Pulmonary artery endothelial cell (primary cell): ENCODE measurements around the gene CBX8. TPM values are rescaled to one million over a fixed set of nuclear protein-coding genes. Genes with fewer than 3 reads are reported as not detected.

Experiments
- DNase-seq: peaks from one replicate; pipeline ENCODE4 v3.0.0-alpha.2; 2011; ENCODE audit warnings: low read depth, low spot score
- total RNA-seq: library from RNA; depleted of rRNA; stranded (reverse); fragments of >200 nt; gene quantifications from 2 replicates; pipeline ENCODE4 v1.2.3, GENCODE V29; 2014

Gene CBX8
- total RNA-seq, 1 donor from 2014 or later: 1.4 TPM

DNA sequence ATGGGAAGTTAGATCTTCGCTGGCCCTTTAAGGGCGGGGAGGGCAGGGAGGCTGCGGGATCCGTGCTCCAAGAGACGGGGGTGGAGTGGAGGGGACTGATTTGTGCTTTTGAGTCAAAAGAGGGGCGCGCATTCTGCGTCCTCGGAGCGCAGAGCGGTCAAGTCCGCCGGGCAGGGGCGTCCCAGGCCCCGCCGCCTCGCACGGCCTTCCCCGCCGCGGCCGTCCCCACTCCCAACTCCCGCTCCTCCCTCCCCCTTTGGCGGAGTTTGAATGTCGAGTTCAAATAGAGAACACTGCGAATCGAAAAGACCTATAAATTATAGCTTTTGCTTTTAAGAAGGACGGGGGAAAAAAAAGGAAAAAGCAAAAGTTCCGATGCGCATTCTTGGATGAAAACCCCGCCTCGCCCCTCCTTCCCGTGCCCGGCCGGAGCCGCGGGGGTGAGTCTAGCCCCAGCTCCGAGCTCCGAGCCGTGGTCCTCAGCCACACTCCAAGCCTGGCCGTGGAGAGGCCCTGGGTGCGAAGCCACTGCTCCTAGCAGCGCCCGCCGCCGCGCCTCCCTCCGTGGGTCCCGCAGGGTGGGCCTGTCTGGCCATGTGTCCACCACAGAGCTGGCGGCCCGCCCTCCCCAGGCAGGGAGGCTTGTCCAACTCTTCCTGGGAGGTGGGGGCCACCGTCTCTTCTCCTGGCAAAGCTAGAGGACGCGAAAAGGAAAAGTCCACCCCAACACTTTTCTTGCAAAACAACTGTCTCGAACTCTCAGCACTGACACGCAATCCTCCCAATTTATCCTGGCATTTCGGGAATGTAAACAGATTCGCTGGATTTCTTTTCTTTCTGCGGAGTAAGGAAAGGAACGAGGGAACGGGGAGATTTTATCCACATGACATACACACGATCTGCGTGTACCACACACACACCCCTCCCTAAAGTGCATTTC lies 3.6 kb downstream of the CBX8 start:
- DNase-seq: no peak

DNA sequence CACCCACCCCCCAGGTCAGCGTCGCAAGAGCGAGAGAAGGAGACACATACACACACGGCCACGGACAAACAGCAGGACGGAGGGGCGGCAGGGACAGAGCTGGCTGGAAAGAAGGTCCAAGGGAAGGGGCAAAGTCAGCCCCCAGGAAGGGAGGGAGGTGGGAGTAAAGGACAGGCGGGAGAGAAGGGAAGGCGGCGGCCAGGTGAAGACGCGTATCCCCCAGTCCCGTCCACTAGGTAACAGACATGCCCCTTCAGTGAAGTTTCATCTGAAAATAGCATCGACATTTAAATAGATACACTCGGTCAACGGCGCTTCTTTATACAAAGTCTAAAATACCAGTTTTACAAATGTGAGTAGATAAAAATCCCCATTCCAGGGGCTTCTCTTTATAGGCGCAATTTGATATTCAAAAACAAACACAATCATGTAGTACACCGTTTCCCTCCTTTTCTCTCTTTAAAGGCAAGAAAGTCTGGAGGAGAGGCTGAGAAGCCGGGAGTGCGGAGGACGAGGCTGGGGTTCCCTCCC lies 4.5 kb downstream of the CBX8 start:
- no peak for DNase-seq

DNA sequence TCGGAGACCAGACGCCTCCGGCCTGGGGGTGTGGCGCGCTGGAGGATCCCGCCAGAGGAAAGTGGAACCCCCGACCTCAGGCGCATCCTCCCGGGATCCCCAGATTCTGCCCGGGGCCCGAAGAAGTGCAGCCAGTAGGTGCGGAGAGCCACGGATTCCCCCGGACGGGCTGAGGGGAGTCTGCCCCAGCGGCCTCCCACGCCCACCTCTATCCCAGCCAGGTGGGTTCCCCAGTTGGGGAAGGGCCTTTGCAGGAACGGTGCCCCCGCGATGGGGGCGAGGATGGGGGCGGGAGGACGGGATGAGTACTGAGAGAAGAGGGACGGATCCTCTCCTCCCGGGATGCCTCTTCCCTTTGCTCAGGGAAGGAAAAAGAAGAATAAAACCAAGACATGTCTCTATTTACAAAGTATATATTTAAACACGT lies 5.1 kb downstream of the CBX8 start:
- DNase-seq: no peak

DNA sequence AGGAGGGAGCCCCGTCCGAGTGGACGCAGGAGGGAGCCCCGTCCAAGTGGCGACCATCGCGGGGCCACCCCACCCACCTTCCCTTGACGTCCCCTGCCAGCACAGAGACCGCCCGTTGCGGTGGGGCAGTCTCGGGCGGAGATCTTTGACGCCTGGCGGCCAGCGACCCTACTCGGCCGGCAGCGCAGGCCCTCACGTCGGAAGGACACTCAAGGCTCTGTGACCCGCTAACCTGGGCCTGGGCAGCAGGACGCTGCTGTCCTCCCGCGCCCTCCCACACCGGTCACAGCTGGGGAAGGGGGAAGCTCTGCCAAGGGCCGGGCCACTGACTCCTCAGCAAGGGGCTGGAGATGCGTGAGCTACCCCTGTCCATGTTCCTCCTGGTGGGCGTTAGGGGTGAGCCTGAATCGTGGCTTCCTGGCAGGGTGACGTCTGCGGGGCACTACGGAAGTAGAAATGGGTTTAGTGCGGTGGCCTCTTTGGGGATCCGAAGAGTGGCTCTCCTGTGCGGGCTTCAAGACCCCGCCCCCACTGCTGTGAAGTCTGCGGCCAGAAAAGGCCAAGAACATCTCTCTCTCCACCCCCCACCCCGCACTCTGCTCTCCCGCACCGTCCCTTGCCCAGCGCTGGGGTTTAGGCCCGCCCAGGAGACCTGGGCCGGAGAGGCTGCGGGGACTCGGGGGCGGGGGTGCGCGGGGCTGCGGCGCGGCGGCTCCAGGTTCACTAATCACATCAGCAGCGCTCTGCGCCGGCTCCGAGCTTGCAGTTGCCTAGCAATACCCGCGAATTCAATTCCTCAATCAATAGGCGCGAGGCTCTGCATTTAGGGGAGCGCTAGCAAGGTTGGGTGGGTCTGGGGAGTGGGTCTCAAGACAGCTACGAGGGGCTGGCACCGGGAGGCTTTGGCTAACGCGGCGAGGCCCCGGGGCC lies 5.8 kb downstream of the CBX8 start:
- DNase-seq: no peak

DNA sequence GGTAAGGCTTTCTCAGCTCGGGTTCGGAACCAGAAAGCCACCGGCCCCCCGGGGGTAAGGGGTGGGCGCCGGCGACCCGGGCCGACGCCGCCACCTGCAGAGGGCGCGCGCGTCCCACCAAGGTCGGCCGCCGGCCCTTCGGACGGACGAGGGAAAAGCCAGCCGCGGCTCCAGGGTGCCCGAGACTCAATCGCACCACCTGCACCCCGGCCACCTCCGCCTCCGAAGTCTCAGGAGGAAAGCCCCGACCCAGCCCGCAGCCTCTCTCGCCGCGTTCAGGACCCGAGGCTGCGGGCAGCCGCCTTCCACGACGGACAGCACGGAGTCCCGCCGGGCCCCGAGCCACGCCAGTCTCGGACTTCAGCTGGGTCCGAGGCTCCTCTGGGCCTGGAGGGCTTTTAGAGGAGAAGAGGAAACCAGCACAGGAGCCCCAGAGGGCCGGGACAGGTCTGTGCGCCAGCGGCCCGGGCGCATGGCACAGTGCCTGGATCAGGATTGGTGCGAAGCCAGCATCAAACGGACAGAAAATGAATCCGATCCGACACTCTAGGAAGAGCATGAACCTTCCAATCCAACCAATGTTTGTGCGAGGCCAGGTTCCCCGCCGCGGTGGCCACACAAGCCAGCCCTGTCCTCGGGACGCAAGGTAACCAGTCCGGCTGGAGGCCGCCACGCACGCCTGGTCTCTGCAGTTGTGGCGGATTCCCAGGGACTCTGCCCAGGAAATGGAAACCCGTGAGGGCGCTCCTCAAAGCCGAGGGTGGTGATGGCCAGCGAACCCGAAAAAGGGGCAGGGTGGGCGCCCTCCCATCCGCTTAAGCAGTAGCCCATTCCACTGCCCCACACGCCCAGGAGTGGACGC lies 6.7 kb downstream of the CBX8 start:
- DNase-seq: no peak

DNA sequence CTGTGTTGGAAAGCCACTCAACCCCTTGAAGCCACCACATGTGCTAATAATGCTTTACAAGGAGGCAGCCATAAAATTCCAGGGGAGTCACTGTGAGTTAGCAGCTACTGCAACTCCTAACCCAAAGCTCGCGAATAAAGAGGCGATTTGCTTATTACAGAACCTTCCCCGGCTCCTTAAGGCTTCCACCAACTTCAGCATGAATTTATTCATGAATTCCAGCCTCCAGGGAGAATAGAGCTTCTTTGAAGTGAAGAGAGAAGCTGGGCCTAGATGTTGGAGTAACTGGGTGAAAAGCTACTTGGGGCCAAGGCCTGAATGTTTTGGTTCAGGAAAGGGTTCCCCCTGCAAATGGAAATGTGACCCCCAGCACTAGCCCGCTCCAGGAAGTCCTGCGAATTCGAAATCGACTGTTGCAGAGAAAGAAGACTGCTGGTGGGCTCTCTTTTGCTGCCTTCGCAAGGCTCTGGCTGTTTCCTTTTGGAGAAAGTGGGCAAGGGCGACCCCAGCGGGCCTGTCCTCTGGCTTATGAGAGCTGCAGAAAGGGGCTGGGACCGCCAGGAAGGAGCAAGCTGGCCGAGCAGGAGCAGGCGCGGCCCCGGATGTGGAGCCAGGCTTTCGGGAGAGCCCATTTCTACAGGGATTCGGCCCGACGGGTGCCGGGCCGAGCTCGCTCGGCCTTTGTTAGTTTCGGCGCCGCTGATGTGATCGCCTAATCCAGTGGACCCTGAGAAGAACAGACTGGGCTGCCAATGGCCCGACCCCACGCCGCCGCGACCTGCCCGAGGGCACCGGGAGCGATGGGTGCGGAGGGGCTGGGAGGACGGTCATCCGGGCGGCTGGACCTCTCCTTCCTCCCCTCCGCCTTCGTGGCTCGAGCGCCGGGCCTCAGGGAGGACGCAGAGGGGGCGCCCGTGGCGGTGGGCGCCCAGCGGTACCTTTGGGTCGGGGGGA lies 7.6 kb downstream of the CBX8 start:
- no peak for DNase-seq

DNA sequence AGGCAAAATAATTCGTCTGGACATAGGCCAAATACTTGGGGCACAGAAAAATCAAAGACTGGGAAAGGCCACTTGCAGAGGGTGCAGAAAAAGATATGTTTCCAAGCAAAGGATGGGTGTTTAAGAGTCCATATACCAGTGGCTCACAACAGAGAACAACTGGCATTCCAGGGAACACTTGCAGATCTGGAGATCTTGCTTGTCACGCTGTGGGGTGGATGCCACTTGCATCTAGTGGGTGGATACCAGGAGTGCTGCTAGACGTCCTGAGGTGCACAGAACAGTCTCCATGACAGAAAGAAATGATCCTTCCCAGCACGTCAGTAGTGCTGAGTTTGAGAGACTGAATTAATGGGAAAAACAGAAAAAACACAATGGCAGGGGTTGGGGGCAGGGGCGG lies 8.4 kb downstream of the CBX8 start:
- DNase-seq: no peak

DNA sequence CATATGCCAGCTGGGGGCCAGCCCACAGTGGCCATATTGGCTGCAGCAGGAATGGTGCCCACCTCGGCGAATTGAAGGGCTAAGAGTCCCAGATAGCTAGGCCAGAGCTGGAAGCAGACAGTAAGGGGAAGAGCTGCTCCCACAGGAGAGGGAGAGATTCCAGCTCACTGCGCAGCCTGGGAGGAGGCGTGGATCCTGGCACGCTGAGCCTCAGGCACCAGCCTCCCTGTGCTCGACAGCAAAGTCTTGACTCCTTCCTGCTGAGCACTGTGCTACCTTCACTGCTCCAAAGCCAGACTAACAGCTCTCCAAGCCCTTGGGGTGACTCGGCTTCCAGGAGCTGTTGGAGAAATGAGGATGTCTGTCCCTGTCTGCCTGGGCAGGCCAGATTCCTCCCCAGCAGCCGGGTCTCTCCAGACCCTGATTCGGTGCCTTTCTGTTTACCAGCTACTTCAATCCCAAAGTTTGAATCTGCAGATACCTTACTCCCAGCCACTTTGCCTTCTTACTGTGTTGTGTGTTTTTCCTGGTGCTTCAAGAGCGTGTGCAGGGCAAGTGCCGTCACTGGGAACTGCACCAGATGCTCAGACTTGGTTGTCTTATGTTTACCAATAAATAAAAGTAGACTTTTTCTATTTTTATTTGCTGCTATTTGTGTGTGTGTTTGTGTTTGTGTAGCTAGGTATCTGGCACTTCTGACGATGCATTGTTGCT lies 9.8 kb downstream of the CBX8 start:
- DNase-seq: no peak

DNA sequence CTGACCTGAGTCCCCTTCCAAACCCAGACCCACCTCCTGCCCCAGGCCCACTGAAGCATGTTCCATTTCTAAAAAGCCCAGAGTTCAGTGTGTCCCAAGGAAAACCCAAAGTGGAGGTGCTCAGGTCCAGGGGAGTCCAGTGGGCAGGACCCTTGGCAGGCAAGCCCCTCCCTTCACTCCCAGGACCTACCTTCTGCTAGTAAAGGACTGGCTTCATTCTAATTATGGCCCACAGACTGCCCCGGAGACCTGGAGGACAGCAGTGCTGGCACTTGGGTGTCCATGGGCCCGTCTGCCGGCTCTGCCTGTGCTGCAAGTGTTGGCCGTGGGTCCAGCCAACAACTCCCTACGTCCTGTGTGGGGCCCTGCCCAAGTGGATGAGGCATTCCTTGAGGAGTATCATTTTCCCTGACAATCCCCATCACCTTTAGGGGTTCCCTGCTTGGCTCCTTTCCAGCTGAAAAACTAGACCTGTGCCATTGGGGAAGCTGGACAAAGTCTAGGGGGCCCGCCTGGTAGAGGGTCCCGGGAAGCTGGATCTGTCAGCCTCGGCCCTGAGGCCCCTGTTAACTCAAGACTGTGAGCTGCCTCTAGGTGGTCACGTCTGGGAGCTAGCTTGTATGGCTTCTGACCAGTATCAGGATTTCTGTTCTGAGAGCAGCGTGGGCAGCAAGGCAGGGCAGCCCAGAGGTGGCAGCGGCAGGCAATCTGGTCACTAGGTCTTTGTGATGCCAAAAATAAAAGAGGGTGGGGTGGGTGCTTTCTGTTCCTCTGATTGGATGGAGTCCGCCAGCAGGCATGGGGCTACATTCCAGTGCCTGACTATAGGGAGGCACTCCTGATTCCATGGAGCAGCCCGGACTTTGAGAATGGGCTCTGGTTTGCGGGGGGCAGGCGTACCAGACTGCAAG lies 10.7 kb downstream of the CBX8 start:
- no peak for DNase-seq

DNA sequence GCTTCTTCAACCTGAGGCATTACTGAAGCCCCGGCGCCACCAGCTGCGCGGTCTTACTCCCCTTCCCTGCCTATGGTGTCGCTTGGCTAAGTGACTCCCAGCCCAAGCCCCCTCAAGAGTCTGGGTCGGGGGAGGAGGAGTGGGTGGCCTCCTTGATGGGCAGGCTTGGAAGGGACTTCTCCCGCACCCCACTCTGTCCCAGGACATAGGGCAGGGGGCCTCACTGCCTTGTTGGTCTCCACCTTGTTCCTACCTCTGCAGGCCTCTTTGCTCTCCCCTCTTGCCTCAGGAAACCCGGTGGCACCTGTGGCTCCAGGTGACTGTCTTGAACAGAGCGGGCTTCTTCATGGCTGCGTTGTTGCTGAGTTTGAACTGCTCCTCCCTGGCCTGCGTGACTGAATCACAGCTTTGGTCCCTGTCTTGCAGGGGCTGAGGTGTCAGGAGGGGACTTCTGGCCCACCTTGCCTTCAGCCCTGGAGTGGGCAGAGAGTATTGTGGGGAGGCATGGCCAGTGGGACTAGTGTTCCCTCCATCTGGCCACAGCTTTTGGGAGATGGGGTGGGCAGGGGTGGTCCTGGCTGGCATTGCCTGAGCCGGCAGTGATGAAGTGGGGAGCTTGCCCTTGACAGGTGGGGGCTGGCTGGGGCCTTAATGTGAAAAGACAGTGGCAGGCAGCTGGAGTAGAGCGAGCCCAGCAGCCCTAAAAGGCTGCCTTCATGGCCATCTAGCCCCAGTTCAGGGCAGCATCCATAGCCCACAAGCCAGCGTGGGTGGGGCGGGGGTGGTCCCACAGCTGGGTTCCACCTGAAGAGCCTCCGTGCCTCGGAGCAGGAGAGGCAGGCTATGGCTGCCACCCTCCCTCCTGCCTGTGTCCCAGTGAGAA lies 11.6 kb downstream of the CBX8 start:
- no peak for DNase-seq

DNA sequence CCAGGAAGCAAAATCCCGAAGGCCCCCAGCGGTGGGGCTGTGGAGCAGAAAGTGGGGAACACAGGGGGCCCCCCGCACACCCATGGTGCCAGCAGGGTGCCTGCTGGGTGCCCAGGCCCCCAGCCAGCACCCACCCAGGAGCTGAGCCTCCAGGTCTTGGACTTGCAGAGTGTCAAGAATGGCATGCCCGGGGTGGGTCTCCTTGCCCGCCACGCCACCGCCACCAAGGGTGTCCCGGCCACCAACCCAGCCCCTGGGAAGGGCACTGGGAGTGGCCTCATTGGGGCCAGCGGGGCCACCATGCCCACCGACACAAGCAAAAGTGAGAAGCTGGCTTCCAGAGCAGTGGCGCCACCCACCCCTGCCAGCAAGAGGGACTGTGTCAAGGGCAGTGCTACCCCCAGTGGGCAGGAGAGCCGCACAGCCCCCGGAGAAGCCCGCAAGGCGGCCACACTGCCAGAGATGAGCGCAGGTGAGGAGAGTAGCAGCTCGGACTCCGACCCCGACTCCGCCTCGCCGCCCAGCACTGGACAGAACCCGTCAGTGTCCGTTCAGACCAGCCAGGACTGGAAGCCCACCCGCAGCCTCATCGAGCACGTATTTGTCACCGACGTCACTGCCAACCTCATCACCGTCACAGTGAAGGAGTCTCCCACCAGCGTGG lies 12.4 kb downstream of the CBX8 start:
- DNase-seq: no peak

DNA sequence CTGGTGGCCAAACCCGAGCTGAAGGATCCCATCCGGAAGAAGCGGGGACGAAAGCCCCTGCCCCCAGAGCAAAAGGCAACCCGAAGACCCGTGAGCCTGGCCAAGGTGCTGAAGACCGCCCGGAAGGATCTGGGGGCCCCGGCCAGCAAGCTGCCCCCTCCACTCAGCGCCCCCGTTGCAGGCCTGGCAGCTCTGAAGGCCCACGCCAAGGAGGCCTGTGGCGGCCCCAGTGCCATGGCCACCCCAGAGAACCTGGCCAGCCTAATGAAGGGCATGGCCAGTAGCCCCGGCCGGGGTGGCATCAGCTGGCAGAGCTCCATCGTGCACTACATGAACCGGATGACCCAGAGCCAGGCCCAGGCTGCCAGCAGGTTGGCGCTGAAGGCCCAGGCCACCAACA lies 13.0 kb downstream of the CBX8 start:
- no peak for DNase-seq

DNA sequence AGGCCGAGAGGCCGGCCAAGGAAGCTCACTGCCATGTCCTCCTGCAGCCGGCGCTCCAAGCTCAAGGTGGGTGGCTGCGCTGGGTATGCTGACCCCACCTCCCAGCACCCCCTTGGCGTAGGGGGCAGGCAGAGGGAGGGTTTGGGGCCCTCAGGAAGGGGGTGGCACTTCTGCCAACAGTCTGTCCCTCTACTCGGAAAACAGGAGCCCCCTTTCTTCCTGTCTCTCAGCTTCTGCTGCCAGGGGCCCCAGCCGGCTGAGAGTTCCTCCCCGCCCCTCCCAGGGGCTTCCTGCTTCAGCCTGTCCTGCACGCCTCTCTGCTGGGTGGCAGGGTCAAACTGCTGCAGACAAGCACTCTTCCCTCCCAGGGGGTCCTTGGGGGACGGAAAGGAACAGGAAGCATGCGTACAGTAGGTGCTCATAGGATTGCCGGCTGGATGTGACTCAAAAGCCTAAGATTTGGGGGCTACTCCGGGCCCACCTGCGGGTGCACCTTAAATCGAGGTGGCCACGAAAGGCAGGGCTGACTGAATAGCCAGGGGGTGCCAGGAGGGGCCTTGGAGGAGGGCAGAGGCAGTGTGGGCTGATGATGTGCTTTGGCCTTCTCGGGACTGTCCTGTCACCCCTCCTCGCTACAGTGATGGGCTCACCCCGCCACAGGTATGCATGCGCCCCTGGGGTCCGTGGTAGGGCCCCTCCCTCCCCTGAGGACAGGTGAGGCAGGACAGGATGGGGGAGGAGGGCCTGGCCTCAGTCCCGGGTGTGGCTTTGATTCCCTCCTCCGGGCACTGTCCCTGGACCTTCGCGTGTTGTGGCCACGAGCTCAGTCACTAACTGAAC lies 14.9 kb downstream of the CBX8 start:
- no peak for DNase-seq

DNA sequence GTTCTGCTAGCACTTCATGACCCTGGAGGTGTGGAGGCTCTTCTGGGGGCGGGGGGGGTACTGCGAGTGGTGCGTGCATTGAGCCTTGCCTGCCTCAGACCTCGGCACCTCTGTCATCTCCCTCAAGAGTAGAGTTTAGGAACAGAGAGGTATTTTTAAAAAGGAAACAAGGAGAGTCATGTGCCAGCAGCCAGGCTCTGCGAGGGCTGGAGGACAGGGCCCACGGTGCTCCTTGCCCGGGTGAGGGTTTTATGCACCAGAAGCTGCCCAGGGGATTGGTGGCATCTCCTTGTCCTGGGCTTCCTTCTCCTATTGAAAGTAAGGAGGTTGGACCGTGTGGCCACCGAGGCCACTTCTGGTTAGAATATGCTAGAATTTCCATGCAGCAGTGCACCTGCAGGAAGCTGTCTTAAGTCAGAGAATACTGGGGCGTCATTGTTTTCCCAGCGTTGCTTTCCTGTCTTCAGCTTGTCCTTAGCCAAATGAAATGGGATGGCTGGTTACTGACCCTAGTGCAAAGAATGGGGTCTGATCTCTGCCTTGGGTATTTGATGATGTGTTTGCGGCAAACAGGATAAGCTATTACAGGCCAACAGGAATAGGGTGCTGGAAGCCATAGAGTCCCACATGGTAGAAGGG lies 15.7 kb downstream of the CBX8 start:
- no peak for DNase-seq

DNA sequence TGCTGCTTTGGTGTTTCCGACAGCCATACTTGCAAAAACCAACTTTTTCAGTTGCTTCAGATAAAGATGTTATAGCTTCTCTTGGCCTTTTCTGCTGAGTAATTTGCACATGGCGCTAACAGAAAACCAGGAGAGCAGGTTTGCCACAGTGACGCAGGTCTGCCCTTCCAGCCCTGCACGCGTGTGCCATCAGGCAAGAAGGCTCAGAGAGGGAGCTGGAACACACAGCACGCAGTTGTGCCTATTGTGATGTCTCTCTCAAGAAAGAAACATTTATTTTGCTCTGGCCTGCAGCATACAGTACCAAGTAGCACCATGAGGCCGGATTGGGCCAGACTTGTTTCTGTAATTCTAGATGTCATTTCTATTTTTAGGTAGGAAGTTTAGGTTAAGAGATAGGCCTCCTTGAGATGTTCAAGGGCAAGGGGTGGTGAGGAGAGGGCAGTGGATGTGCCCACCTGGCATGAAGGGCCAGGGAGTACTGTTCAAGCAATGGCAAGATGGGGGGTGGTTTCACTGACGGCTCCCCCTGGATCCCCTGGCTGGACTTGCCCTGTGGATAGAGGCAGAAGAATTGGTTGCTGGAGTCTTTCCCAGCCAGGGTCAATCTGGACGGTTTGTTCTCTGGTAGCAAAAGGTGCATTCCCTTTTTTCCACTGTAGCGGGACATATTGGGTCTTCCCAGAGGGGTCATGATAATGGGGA lies 17.1 kb downstream of the CBX8 start:
- DNase-seq: no peak
